IMR-90 (cell line): ENCODE data around the gene CHN2. TPM values are rescaled to one million over a fixed set of nuclear protein-coding genes. Genes with fewer than 3 reads are reported as not detected.

ENCODE experiments used
- ATAC-seq: fragments of 200-7000 bp; cut with Tn5 transposase; 2 replicates; pipeline ENCODE4 v1.9.1; 2020; ENCODE audit warnings: low read depth, mild to moderate bottlenecking, moderate library complexity
- BruUV-seq: library from RNA; stranded (reverse); fragments of 400-500 nt; replicated peaks from 2 replicates; lab custom pipeline; 2021; lab: Mats Ljungman, UMichigan
- CTCF ChIA-PET: fragments of 300-600 bp; formaldehyde crosslinking; extraction: SDS; loops from one replicate; lab custom pipeline; 2021; ENCODE audit warnings: antibody characterized with exemption; lab: Yijun Ruan, JAX
- POLR2A ChIA-PET: fragments of 300-600 bp; sonication (Branson Sonifier 250); formaldehyde crosslinking; loops from one replicate; lab custom pipeline; 2022; ENCODE audit warnings: antibody characterized with exemption; ENCODE audit not compliant: unreplicated experiment; lab: Charles Lee
- DNase-seq: peaks from one replicate; pipeline ENCODE4 v3.0.0; 2013
- H2AFZ ChIP-seq: replicated peaks from 2 replicates; pipeline ENCODE3; 2013; ENCODE audit warnings: low read length, mild to moderate bottlenecking; ENCODE audit not compliant: poor library complexity
- H2AK5ac ChIP-seq: 2 replicates; pipeline ENCODE4 v1.6.1; 2013; ENCODE audit warnings: low read depth, low read length, inconsistent platforms
- H2AK9ac ChIP-seq: replicated peaks from 2 replicates; pipeline ENCODE3; 2013; ENCODE audit warnings: mild to moderate bottlenecking, low read depth, low read length, moderate library complexity; ENCODE audit not compliant: poor library complexity
- H2BK120ac ChIP-seq: 2 replicates; pipeline ENCODE4 v1.6.1; 2013; ENCODE audit warnings: low read depth, low read length, inconsistent platforms
- H2BK15ac ChIP-seq: 3 replicates; pipeline ENCODE4 v1.6.1; 2013; ENCODE audit warnings: low read depth, low read length, inconsistent platforms
- H2BK20ac ChIP-seq: 2 replicates; pipeline ENCODE4 v1.6.1; 2013; ENCODE audit warnings: low read depth, mild to moderate bottlenecking, inconsistent platforms, low read length, moderate library complexity
- H2BK5ac ChIP-seq: 2 replicates; pipeline ENCODE4 v1.6.1; 2013; ENCODE audit warnings: mild to moderate bottlenecking, low read depth, low read length, inconsistent platforms; ENCODE audit not compliant: poor library complexity, severe bottlenecking
- H3K14ac ChIP-seq: replicated peaks from 2 replicates; pipeline ENCODE4 v1.6.1; 2013; ENCODE audit warnings: low read depth, low read length, inconsistent platforms
- H3K18ac ChIP-seq: 2 replicates; pipeline ENCODE4 v1.6.1; 2013; ENCODE audit warnings: low read depth, low read length, control low read depth
- H3K23ac ChIP-seq: 2 replicates; pipeline ENCODE4 v1.6.1; 2013; ENCODE audit warnings: low read depth, low read length, inconsistent platforms
- H3K27ac ChIP-seq: 2 replicates; pipeline ENCODE4 v1.5.1; 2013; ENCODE audit warnings: mild to moderate bottlenecking, control low read depth, low read length; ENCODE audit not compliant: insufficient read depth
- H3K27me3 ChIP-seq: 2 replicates; pipeline ENCODE4 v1.6.1; 2013; ENCODE audit warnings: low read length; ENCODE audit not compliant: control insufficient read depth, insufficient read depth
- H3K36me3 ChIP-seq: 2 replicates; pipeline ENCODE4 v1.6.1; 2013; ENCODE audit warnings: low read length, mixed read lengths; ENCODE audit not compliant: control insufficient read depth, insufficient read depth
- H3K4ac ChIP-seq: 2 replicates; pipeline ENCODE4 v1.6.1; 2013; ENCODE audit warnings: low read depth, low read length, inconsistent platforms
- H3K4me1 ChIP-seq: 2 replicates; pipeline ENCODE4 v1.6.1; 2013; ENCODE audit warnings: low read length, mixed read lengths; ENCODE audit not compliant: control insufficient read depth, insufficient read depth
- H3K4me2 ChIP-seq: 2 replicates; pipeline ENCODE4 v1.6.1; 2013; ENCODE audit warnings: low read depth, mild to moderate bottlenecking, control low read depth, low read length, moderate library complexity
- H3K4me3 ChIP-seq: 2 replicates; pipeline ENCODE4 v1.5.1; 2013; ENCODE audit warnings: low read depth, mild to moderate bottlenecking, control low read depth, low read length, moderate library complexity; ENCODE audit not compliant: insufficient read depth
- H3K56ac ChIP-seq: 2 replicates; pipeline ENCODE4 v1.6.1; 2013; ENCODE audit warnings: low read length, inconsistent platforms; ENCODE audit not compliant: insufficient read depth; ENCODE audit errors: extremely low read depth
- H3K79me1 ChIP-seq, 2 experiments: 2 replicates each; pipeline ENCODE4 v1.6.1; 2013; ENCODE audit warnings: low read length in 2 of 2, inconsistent platforms in 1 of 2, low read depth in 1 of 2
- H3K9ac ChIP-seq: 2 replicates; pipeline ENCODE4 v1.6.1; 2013; ENCODE audit warnings: low read depth, low read length, control low read depth
- H3K9me1 ChIP-seq: 2 replicates; pipeline ENCODE4 v1.6.1; 2013; ENCODE audit warnings: low read length, inconsistent platforms; ENCODE audit not compliant: insufficient read depth
- H3K9me3 ChIP-seq: 2 replicates; pipeline ENCODE4 v1.6.1; 2013; ENCODE audit warnings: low read length; ENCODE audit not compliant: control insufficient read depth, insufficient read depth
- H4K20me1 ChIP-seq: 2 replicates; pipeline ENCODE4 v1.6.1; 2013; ENCODE audit warnings: low read length, inconsistent platforms; ENCODE audit not compliant: insufficient read depth
- H4K5ac ChIP-seq: 2 replicates; pipeline ENCODE4 v1.6.1; 2013; ENCODE audit warnings: mild to moderate bottlenecking, low read depth, low read length, control low read depth
- H4K8ac ChIP-seq, 2 experiments: 2 replicates each; pipeline ENCODE4 v1.6.1; 2013; ENCODE audit warnings: low read depth in 2 of 2, low read length in 2 of 2, control low read depth in 1 of 2, inconsistent platforms in 1 of 2
- H4K91ac ChIP-seq: 2 replicates; pipeline ENCODE4 v1.6.1; 2013; ENCODE audit warnings: low read depth, low read length, inconsistent platforms; ENCODE audit not compliant: insufficient read depth
- BHLHE40 ChIP-seq: fragments of 150-350 bp; IDR thresholded peaks from 2 replicates; pipeline ENCODE4 v1.6.1; 2016; ENCODE audit warnings: mild to moderate bottlenecking, low read depth, low read length
- CEBPB ChIP-seq: IDR thresholded peaks from 2 replicates; pipeline ENCODE4 v1.6.1; 2012; ENCODE audit warnings: low read depth, low read length, improper control_type of control experiment
- ELK1 ChIP-seq: fragments of 150-350 bp; IDR thresholded peaks from 2 replicates; pipeline ENCODE4 v1.6.1; 2016; ENCODE audit warnings: low read depth, mild to moderate bottlenecking, low read length, moderate library complexity, borderline replicate concordance
- FOS ChIP-seq: fragments of 150-350 bp; IDR thresholded peaks from 2 replicates; pipeline ENCODE4 v1.6.1; 2016; ENCODE audit warnings: low read depth, low read length
- MAFK ChIP-seq: IDR thresholded peaks from 2 replicates; pipeline ENCODE4 v1.6.1; 2012; ENCODE audit warnings: low read depth, low read length, improper control_type of control experiment
- MAZ ChIP-seq: IDR thresholded peaks from 2 replicates; pipeline ENCODE4 v1.6.1; 2012; ENCODE audit warnings: low read depth, mild to moderate bottlenecking, low read length, improper control_type of control experiment, moderate library complexity, borderline replicate concordance
- RAD21 ChIP-seq: IDR thresholded peaks from 2 replicates; pipeline ENCODE4 v1.6.1; 2012; ENCODE audit warnings: low read length, improper control_type of control experiment
- RFX5 ChIP-seq: IDR thresholded peaks from 2 replicates; pipeline ENCODE4 v1.8.0; 2012; ENCODE audit warnings: low read depth, mild to moderate bottlenecking, low read length, moderate library complexity
- SMC3 ChIP-seq: fragments of 150-350 bp; IDR thresholded peaks from 2 replicates; pipeline ENCODE4 v1.6.1; 2016; ENCODE audit warnings: low read depth, mild to moderate bottlenecking, antibody characterized with exemption, low read length, moderate library complexity
- WGBS, 2 experiments: methylation state at CpG; one replicate each; pipeline versions ENCODE4 v1.1.5 to v1.1.7; 2013; ENCODE audit warnings: missing lambda C conversion rate in 2 of 2; ENCODE audit not compliant: insufficient read length in 1 of 2; ENCODE audit errors: extremely low coverage in 2 of 2; 5-methylcytosine and 5-hydroxymethylcytosine counted together
- dilution Hi-C: fragments of 300-500 bp; cut with HindIII; formaldehyde crosslinking; loops from one replicate; pipeline ENCODE4 v1.14.3; 2018; ENCODE audit warnings: low sequenced_read_pairs; ENCODE audit not compliant: unreplicated experiment
- in situ Hi-C: fragments of 300-500 bp; cut with MboI; formaldehyde crosslinking; loops from 3 replicates; pipeline ENCODE4 v1.14.3; 2019; ENCODE audit warnings: low sequenced_read_pairs, inconsistent platforms, mixed read lengths
- intact Hi-C: fragments of 100-400 bp; cut with micrococcal nuclease; formaldehyde crosslinking; loops from 2 replicates; pipeline ENCODE4 v1.10.0; 2022
- polyA plus RNA-seq, 3 experiments: library from polyadenylated mRNA; depleted of rRNA; stranded (reverse); fragments of >200 nt; gene quantifications; 2 replicates each; pipeline ENCODE4 v1.2.3, GENCODE V29; 2012; ENCODE audit warnings: low replicate concordance in 1 of 3
- total RNA-seq: library from RNA; depleted of rRNA; stranded (reverse); fragments of >200 nt; gene quantifications from 2 replicates; pipeline ENCODE4 v1.2.3, GENCODE V29; 2012
- TF ChIP-seq, protein P1 (sequence below): fragments of 150-350 bp; IDR thresholded peaks from 2 replicates; pipeline ENCODE4 v1.6.1; 2017; ENCODE audit warnings: mild to moderate bottlenecking, antibody characterized with exemption, low read length, low read depth
- TF ChIP-seq, protein P2 (sequence below): conservative IDR thresholded peaks from 2 replicates; pipeline ENCODE4 v1.5.1; 2012; ENCODE audit warnings: mild to moderate bottlenecking, low read depth, low read length, improper control_type of control experiment

The CHN2 gene
- total and polyA plus RNA-seq, 2 of the 4 experiments (the other 2 are of a cell fraction) = not detected

DNA sequence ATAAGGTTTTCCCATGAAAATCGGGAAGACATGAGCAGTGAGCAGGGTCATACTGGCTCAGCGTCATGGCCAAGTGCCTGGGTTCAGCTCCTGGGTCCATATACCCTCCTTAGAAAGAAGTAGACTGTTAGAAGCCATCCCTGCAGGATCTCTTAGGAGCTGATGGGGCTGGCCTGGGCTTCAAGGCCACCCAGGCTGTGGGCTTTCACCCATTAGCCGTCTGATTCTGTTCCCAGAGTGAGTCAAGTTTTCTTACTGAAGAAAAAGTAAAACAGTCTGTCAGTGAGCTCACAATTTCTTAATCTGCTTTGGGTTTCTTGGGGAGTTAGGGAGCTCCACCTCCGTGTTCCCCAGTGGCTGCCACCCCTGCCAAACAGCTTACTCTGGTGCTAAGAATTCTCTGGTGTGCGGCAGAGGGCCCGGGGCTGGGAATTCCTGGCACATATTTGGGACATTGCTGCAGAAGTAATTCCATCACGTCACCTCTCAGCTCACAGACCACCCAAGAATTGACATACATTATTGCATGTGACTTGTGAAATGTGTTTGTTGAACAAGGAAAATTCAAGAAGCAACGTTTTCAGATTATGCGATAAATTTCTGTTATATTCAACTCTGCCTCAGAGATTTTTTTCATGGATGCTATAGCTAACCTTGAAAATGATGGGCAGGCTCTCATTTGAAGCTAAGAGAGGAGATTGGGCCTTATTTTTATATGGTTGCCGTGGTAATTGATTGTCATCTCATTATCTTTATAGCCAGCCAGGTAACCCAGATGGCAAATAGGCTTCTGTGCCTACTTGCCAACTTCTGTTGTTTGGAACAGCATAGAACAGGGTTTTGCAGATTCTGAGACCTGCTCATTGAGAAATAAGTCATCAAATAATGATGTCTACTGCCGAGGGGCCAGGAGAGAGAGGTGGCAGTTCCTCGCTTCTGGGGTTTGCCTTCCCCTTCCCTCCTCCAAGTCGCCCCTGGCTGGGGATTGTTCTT is 166.4 kb downstream of the CHN2 start:
- no peak for ATAC-seq

More for the DNA sequence above, 166.4 kb downstream of the CHN2 start:
- Histone ChIP-seq H2AK9ac (no peak overlapping the region), H2AK5ac (no peak overlapping the region), H2AFZ (no peak overlapping the region), H3K4me3 (no peak overlapping the region), H3K18ac (no peak overlapping the region), H2BK120ac (no peak overlapping the region), H3K9ac (no peak overlapping the region), H3K14ac (no peak overlapping the region), H2BK15ac (no peak overlapping the region), H3K27me3 (no peaks in the 10 kb centered on the region), H2BK5ac (no peak overlapping the region), H4K8ac (no peak overlapping the region), H3K56ac (no peak overlapping the region), H3K9me1 (no peaks in the 10 kb centered on the region), H4K5ac (no peak overlapping the region), H3K4me2 (no peak overlapping the region), H3K23ac (no peak overlapping the region), H3K4me1 (no peaks in the 10 kb centered on the region), H3K27ac (no peak overlapping the region), H2BK20ac (no peak overlapping the region), H3K9me3 (no peaks in the 10 kb centered on the region), H3K79me1 (no peaks in the 10 kb centered on the region), H4K20me1 (no peaks in the 10 kb centered on the region), H3K36me3 (no peaks in the 10 kb centered on the region), H4K91ac (no peak overlapping the region), H3K4ac (no peak overlapping the region)
- DNase-seq = no peak
- TF ChIP-seq BHLHE40 = no peak
- TF ChIP-seq SMC3 = no peak
- TF ChIP-seq RAD21 = no peak
- TF ChIP-seq FOS = no peak
- no peak for TF ChIP-seq RFX5
- TF ChIP-seq MAZ = no peak
- no peak for TF ChIP-seq MAFK
- no peak for TF ChIP-seq CEBPB
- TF ChIP-seq, protein P1, sequence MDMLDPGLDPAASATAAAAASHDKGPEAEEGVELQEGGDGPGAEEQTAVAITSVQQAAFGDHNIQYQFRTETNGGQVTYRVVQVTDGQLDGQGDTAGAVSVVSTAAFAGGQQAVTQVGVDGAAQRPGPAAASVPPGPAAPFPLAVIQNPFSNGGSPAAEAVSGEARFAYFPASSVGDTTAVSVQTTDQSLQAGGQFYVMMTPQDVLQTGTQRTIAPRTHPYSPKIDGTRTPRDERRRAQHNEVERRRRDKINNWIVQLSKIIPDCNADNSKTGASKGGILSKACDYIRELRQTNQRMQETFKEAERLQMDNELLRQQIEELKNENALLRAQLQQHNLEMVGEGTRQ = no peak
- TF ChIP-seq ELK1 = no peak
- TF ChIP-seq, protein P2, sequence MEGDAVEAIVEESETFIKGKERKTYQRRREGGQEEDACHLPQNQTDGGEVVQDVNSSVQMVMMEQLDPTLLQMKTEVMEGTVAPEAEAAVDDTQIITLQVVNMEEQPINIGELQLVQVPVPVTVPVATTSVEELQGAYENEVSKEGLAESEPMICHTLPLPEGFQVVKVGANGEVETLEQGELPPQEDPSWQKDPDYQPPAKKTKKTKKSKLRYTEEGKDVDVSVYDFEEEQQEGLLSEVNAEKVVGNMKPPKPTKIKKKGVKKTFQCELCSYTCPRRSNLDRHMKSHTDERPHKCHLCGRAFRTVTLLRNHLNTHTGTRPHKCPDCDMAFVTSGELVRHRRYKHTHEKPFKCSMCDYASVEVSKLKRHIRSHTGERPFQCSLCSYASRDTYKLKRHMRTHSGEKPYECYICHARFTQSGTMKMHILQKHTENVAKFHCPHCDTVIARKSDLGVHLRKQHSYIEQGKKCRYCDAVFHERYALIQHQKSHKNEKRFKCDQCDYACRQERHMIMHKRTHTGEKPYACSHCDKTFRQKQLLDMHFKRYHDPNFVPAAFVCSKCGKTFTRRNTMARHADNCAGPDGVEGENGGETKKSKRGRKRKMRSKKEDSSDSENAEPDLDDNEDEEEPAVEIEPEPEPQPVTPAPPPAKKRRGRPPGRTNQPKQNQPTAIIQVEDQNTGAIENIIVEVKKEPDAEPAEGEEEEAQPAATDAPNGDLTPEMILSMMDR = no peak
- BruUV-seq = no TSS peak
- in situ Hi-C loops (no loop called here), intact Hi-C loops (no loop called here), dilution Hi-C loops (no loop called here)
- WGBS, 2 experiments = no CpG with 5 or more reads among the region's 13 CpGs
- POLR2A ChIA-PET = no interaction called here
- CTCF ChIA-PET = no interaction called here
